Astrocyte (in vitro differentiated cells and primary cell): Measurements from ENCODE around the gene ARHGAP25.

Source experiments
- CTCF ChIP-seq: IDR thresholded peaks from 2 replicates; pipeline ENCODE4 v1.5.1; 2011; ENCODE audit warnings: low read depth, mild to moderate bottlenecking, inconsistent platforms, low read length, moderate library complexity; ENCODE audit not compliant: insufficient read depth
- EZH2 ChIP-seq: IDR thresholded peaks from 2 replicates; pipeline ENCODE4 v1.6.1; 2012; ENCODE audit warnings: mild to moderate bottlenecking, low read length, inconsistent platforms; ENCODE audit not compliant: insufficient read depth

GRCh38 chr2:68750592-68751396, 16.2 kb downstream of the ARHGAP25 start:
- TF ChIP-seq EZH2 (no peak), CTCF (no peak)
